ENCODE results near the gene RPGRIP1L.

DNA sequence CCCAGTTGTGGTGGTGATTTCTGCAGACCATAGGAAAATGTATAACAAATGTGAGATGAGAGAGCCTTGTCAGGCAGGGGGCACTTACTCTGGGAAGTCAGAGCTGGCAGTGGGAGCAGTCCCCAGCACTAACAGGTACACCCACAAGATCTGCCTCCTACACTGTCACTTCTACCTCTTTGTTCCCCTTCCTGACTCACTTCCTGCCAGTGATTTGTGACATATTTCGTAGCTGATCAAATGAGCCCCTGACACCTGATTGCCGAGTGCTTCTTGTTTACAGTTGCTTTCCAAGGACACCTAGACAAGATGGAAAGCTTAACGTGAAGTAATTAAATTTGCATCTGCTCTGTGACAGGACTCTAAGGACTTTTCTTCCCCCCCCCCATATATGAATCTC lies 40.8 kb upstream of the RPGRIP1L start:
- TF ChIP-seq, protein P1, sequence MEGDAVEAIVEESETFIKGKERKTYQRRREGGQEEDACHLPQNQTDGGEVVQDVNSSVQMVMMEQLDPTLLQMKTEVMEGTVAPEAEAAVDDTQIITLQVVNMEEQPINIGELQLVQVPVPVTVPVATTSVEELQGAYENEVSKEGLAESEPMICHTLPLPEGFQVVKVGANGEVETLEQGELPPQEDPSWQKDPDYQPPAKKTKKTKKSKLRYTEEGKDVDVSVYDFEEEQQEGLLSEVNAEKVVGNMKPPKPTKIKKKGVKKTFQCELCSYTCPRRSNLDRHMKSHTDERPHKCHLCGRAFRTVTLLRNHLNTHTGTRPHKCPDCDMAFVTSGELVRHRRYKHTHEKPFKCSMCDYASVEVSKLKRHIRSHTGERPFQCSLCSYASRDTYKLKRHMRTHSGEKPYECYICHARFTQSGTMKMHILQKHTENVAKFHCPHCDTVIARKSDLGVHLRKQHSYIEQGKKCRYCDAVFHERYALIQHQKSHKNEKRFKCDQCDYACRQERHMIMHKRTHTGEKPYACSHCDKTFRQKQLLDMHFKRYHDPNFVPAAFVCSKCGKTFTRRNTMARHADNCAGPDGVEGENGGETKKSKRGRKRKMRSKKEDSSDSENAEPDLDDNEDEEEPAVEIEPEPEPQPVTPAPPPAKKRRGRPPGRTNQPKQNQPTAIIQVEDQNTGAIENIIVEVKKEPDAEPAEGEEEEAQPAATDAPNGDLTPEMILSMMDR (IDR thresholded peaks at IDR 0.05): no peak
- TF ChIP-seq EZH2phosphoT487 (IDR thresholded peaks at IDR 0.05): no peak
- no peak for TF ChIP-seq EZH2 (IDR thresholded peaks at IDR 0.05)
